Upper lobe of left lung (tissue), 6 donors: ENCODE results near the gene CDSN. TPM values are rescaled to one million over a fixed set of nuclear protein-coding genes. Genes with fewer than 3 reads are reported as not detected.

Source experiments
- ATAC-seq, 2 donors: fragments of 200-7000 bp; cut with Tn5 transposase; one replicate each; pipeline ENCODE4 v1.9.1; 2022; ENCODE audit warnings: mild to moderate bottlenecking in 2 of 2, moderate library complexity in 2 of 2; ENCODE audit not compliant: low FRiP score in 2 of 2
- DNase-seq, 2 donors: peaks; one replicate each; pipeline ENCODE4 v3.0.0-alpha.2; 2019 to 2020
- H3K27ac ChIP-seq, 4 donors: fragments of 200-600 bp; sonication (generic); one replicate each; pipeline ENCODE4 v1.5.1; 2016 to 2019
- H3K27me3 ChIP-seq, 4 donors: fragments of 200-600 bp; sonication (generic); one replicate each; pipeline ENCODE4 v1.5.1; 2017 to 2019
- H3K36me3 ChIP-seq, 4 donors: fragments of 200-600 bp; sonication (generic); one replicate each; pipeline ENCODE4 v1.5.1; 2016 to 2019
- H3K4me1 ChIP-seq, 4 donors: fragments of 200-600 bp; sonication (generic); one replicate each; pipeline ENCODE4 v1.5.1; 2018 to 2019
- H3K4me3 ChIP-seq, 4 donors: fragments of 200-600 bp; sonication (generic); one replicate each; pipeline ENCODE4 v1.5.1; 2017 to 2019; ENCODE audit warnings: mild to moderate bottlenecking in 2 of 4, moderate library complexity in 1 of 4
- H3K9me3 ChIP-seq, 4 donors: fragments of 200-600 bp; sonication (generic); one replicate each; pipeline ENCODE4 v1.5.1; 2018 to 2019
- CTCF ChIP-seq, 6 experiments: fragments of 450-650 bp in 4 of 6; fragments of 200-600 bp in 2 of 6; sonication (generic) in 2 of 6; IDR thresholded peaks; one replicate each; pipeline ENCODE4 v1.5.1; 2016 to 2019; ENCODE audit warnings: antibody characterized with exemption in 6 of 6
- EP300 ChIP-seq, 4 donors: sonication (generic); formaldehyde crosslinking; IDR thresholded peaks; one replicate each; pipeline ENCODE4 v1.5.1; 2017; ENCODE audit warnings: antibody characterized with exemption in 4 of 4, control low read depth in 2 of 4
- POLR2A ChIP-seq, 4 donors: fragments of 450-650 bp; IDR thresholded peaks; one replicate each; pipeline ENCODE4 v1.5.1; 2016 to 2017; ENCODE audit warnings: antibody characterized with exemption in 4 of 4, mild to moderate bottlenecking in 2 of 4
- POLR2AphosphoS5 ChIP-seq, 2 donors: sonication (generic); formaldehyde crosslinking; IDR thresholded peaks; one replicate each; pipeline ENCODE4 v1.5.1; 2017; ENCODE audit warnings: antibody characterized with exemption in 2 of 2
- WGBS, 2 donors: methylation state at CpG; one replicate each; pipeline ENCODE4 v1.1.5; 2017 to 2018; 5-methylcytosine and 5-hydroxymethylcytosine counted together
- total RNA-seq, 6 donors: library from RNA; depleted of rRNA in 4 of 6; stranded (reverse); fragments of >200 nt in 4 of 6; gene quantifications; one replicate each; pipeline versions ENCODE4 v1.1.0 to v1.2.1, GENCODE V29; 2016 to 2021
- donor health status: DM: no; HTN: no; CAD: no; lungs with moderate emphysema.
- donor health status: DM: no; HTN: yes; CAD: no; lungs with severe emphysema.

CDSN gene
- total RNA-seq, 6 donors from 2014 or later, result not detected

- H3K27ac ChIP-seq, result no peak overlapping the region
- no peaks in the 10 kb centered on the region for H3K9me3 ChIP-seq
- no peak for ATAC-seq
- no peak for DNase-seq
- WGBS, 2 donors, result 48 to 67% methylated on average over 4 of the region's 4 CpGs
- H3K4me1 ChIP-seq, result peaks cover 0 to 13% (median 6%) of the 10 kb centered on the region in 4 donors
- H3K4me3 ChIP-seq, result no peak overlapping the region
- no peaks in the 10 kb centered on the region for H3K27me3 ChIP-seq
- H3K36me3 ChIP-seq, result no peaks in the 10 kb centered on the region
- TF ChIP-seq EP300 (IDR thresholded peaks at IDR 0.05) (no peak), POLR2A (IDR thresholded peaks at IDR 0.05) (no peak), POLR2AphosphoS5 (IDR thresholded peaks at IDR 0.05) (no peak), CTCF (IDR thresholded peaks at IDR 0.05) (no peak)
Measured at GRCh38 chr6:31129130-31129529, 8.9 kb upstream of the CDSN start.

- Histone ChIP-seq H3K4me3 (no peak overlapping the region), H3K4me1 (peaks cover 1 to 13% (median 7%) of the 10 kb centered on the region in 4 donors), H3K27me3 (no peaks in the 10 kb centered on the region), H3K36me3 (no peaks in the 10 kb centered on the region), H3K27ac (no peak overlapping the region), H3K9me3 (no peaks in the 10 kb centered on the region)
- ATAC-seq (peak; percentile 53 to 63), DNase-seq (peak in 1 of 2 donors; percentile 68)
- no peak for TF ChIP-seq POLR2AphosphoS5 (IDR thresholded peaks at IDR 0.05)
- TF ChIP-seq POLR2A (IDR thresholded peaks at IDR 0.05), result no peak
- no peak for TF ChIP-seq EP300 (IDR thresholded peaks at IDR 0.05)
- TF ChIP-seq CTCF (IDR thresholded peaks at IDR 0.05), result peak; percentile 60 to 89 (median 68)
- 5 to 8% methylated on average over 8 of the region's 8 CpGs for WGBS, 2 donors
Measured at GRCh38 chr6:31128093-31128676, 7.9 kb upstream of the CDSN start.

GRCh38 chr6:31126396-31127175 lies 6.3 kb upstream of the CDSN start:
- H3K27me3 ChIP-seq, result no peaks in the 10 kb centered on the region
- DNase-seq, result no peak
- no peaks in the 10 kb centered on the region for H3K36me3 ChIP-seq
- WGBS, 2 donors, result 80 to 83% methylated on average over 13 to 16 of the region's 16 CpGs
- no peak for ATAC-seq
- no peaks in the 10 kb centered on the region for H3K9me3 ChIP-seq
- no peak overlapping the region for H3K4me3 ChIP-seq
- no peak overlapping the region for H3K27ac ChIP-seq
- peaks cover 8 to 20% (median 16%) of the 10 kb centered on the region in 4 donors for H3K4me1 ChIP-seq
- TF ChIP-seq CTCF (IDR thresholded peaks at IDR 0.05) (no peak), POLR2A (IDR thresholded peaks at IDR 0.05) (no peak), EP300 (IDR thresholded peaks at IDR 0.05) (no peak), POLR2AphosphoS5 (IDR thresholded peaks at IDR 0.05) (no peak)

- Histone ChIP-seq H3K4me3 (no peak overlapping the region), H3K27ac (no peak overlapping the region), H3K36me3 (no peaks in the 10 kb centered on the region), H3K27me3 (no peaks in the 10 kb centered on the region), H3K4me1 (peaks cover 8 to 20% (median 16%) of the 10 kb centered on the region in 4 donors), H3K9me3 (no peaks in the 10 kb centered on the region)
- ATAC-seq (no peak), DNase-seq (no peak)
- WGBS, 2 donors, result 67 to 74% methylated on average over 11 to 12 of the region's 12 CpGs
- TF ChIP-seq CTCF (IDR thresholded peaks at IDR 0.05) (no peak), POLR2AphosphoS5 (IDR thresholded peaks at IDR 0.05) (no peak), EP300 (IDR thresholded peaks at IDR 0.05) (no peak), POLR2A (IDR thresholded peaks at IDR 0.05) (no peak)
Measured at GRCh38 chr6:31125586-31126363, 5.5 kb upstream of the CDSN start.
